HEK293 (cell line): ENCODE results near the gene SEMA3F.

Experiments used
- CTCF ChIA-PET: fragments of 350-600 bp; formaldehyde crosslinking; extraction: SDS; loops from one replicate; lab custom pipeline; 2021; ENCODE audit warnings: antibody characterized with exemption; lab: Yijun Ruan, JAX
- POLR2A ChIA-PET: fragments of 300-600 bp; formaldehyde crosslinking; extraction: SDS; loops from one replicate; lab custom pipeline; 2020; ENCODE audit warnings: antibody characterized with exemption, inconsistent platforms; lab: Yijun Ruan, JAX
- H3K27ac ChIP-seq: fragments of 200-500 bp; sonication (Bioruptor generic); 2 replicates; pipeline ENCODE4 v1.5.1; 2014; ENCODE audit warnings: low read depth, low read length, control low read depth, inconsistent platforms; ENCODE audit errors: extremely low read depth
- H3K36me3 ChIP-seq, 2 experiments: fragments of 200-500 bp in 1 of 2; sonication (Bioruptor generic) in 1 of 2; 1 replicate in 1 of 2; 2 replicates in 1 of 2; pipeline ENCODE4 v1.5.1; 2014 to 2017; ENCODE audit warnings: inconsistent platforms in 2 of 2, low read length in 2 of 2; ENCODE audit not compliant: control insufficient read depth in 2 of 2, insufficient read depth in 1 of 2
- H3K4me1 ChIP-seq: fragments of 200-500 bp; sonication (Bioruptor generic); 2 replicates; pipeline ENCODE4 v1.5.1; 2014; ENCODE audit warnings: mild to moderate bottlenecking, low read length, inconsistent platforms; ENCODE audit not compliant: control insufficient read depth, insufficient read depth
- H3K4me3 ChIP-seq: 2 replicates; pipeline ENCODE4 v1.5.1; 2011; ENCODE audit warnings: low read depth, mild to moderate bottlenecking, control low read depth, low read length, moderate library complexity
- H3K9me3 ChIP-seq: fragments of 200-500 bp; sonication (Bioruptor generic); 2 replicates; pipeline ENCODE4 v1.5.1; 2014; ENCODE audit warnings: low read depth, low read length, inconsistent platforms; ENCODE audit not compliant: control insufficient read depth, insufficient read depth
- PRDM1 ChIP-seq: fragments of 450-650 bp; formaldehyde crosslinking; IDR thresholded peaks from 2 replicates; pipeline ENCODE4; 2016; ENCODE audit warnings: missing biosample characterization, missing genetic modification characterization
- PRDM10 ChIP-seq: fragments of 450-650 bp; formaldehyde crosslinking; IDR thresholded peaks from 2 replicates; pipeline ENCODE4 v1.5.1; 2016; ENCODE audit warnings: missing biosample characterization, missing genetic modification characterization
- SCRT2 ChIP-seq: fragments of 450-650 bp; formaldehyde crosslinking; IDR thresholded peaks from 2 replicates; pipeline ENCODE4 v1.5.1; 2016; ENCODE audit warnings: missing biosample characterization, missing genetic modification characterization
- ZIC2 ChIP-seq: fragments of 450-650 bp; formaldehyde crosslinking; IDR thresholded peaks from 2 replicates; pipeline ENCODE4 v1.5.1; 2016; ENCODE audit warnings: missing biosample characterization, missing genetic modification characterization
- ZNF174 ChIP-seq: fragments of 450-650 bp; formaldehyde crosslinking; IDR thresholded peaks from 2 replicates; pipeline ENCODE4 v1.5.0; 2017; ENCODE audit warnings: missing biosample characterization, mild to moderate bottlenecking, missing genetic modification characterization
- ZNF394 ChIP-seq: fragments of 450-650 bp; formaldehyde crosslinking; IDR thresholded peaks from 2 replicates; pipeline ENCODE4 v1.5.1; 2016; ENCODE audit warnings: missing biosample characterization, missing genetic modification characterization, mild to moderate bottlenecking, moderate library complexity, borderline replicate concordance
- ZNF510 ChIP-seq: fragments of 450-650 bp; formaldehyde crosslinking; IDR thresholded peaks from 2 replicates; pipeline ENCODE4 v1.5.1; 2018; ENCODE audit warnings: mild to moderate bottlenecking, missing genetic modification characterization, missing biosample characterization; ENCODE audit not compliant: insufficient replicate concordance
- ZNF513 ChIP-seq: fragments of 450-650 bp; IDR thresholded peaks from 2 replicates; pipeline ENCODE4 v1.5.1; 2018; ENCODE audit warnings: missing biosample characterization, missing genetic modification characterization
- ZNF626 ChIP-seq: fragments of 450-650 bp; sonication (Bioruptor Pico); formaldehyde crosslinking; IDR thresholded peaks from 2 replicates; pipeline ENCODE4 v1.5.1; 2018; ENCODE audit warnings: missing biosample characterization, missing genetic modification characterization, inconsistent platforms
- ZSCAN18 ChIP-seq: fragments of 450-650 bp; formaldehyde crosslinking; IDR thresholded peaks from 2 replicates; pipeline ENCODE4 v1.5.1; 2016; ENCODE audit warnings: missing biosample characterization, missing genetic modification characterization
- TF ChIP-seq, protein P1 (sequence below): fragments of 450-650 bp; formaldehyde crosslinking; IDR thresholded peaks from 2 replicates; pipeline ENCODE4 v1.5.1; 2017; ENCODE audit warnings: missing biosample characterization, missing genetic modification characterization
- TF ChIP-seq, protein P2 (sequence below): sonication (generic); formaldehyde crosslinking; IDR thresholded peaks from 2 replicates; pipeline ENCODE4 v1.8.1; 2022; ENCODE audit warnings: mild to moderate bottlenecking, moderate library complexity, missing genetic modification reagents
- TF ChIP-seq, protein P3 (sequence below): fragments of 450-650 bp; formaldehyde crosslinking; IDR thresholded peaks from 2 replicates; pipeline ENCODE4 v1.5.1; 2016; ENCODE audit warnings: missing biosample characterization, missing genetic modification characterization

The SEMA3F gene

GRCh38 chr3:50174947-50175524, 19.9 kb downstream of the SEMA3F start:
- TF ChIP-seq ZNF174 (tag by site-specific recombination) (no peak), ZNF513 (no peak), ZIC2 (tag by site-specific recombination) (peak; percentile 16; the same call in 1 of the 2 replicates)
- CTCF ChIA-PET, result interaction anchor here (0.7 kb wide), 1 partner anchor 125 kb away, joined by 3 read pairs; no protein-coding TSS in a partner anchor
- no peak overlapping the region for H3K4me3 ChIP-seq
- H3K36me3 ChIP-seq, result peaks cover 0 to 38% of the 10 kb centered on the region in 2 experiments; a peak in 1 of 3 replicates
- H3K9me3 ChIP-seq, result no peaks in the 10 kb centered on the region
- H3K4me1 ChIP-seq, result no peaks in the 10 kb centered on the region
- no peak overlapping the region for H3K27ac ChIP-seq
- POLR2A ChIA-PET, result interaction anchor here (0.6 kb wide), 1 partner anchor 40 kb away, joined by 5 read pairs; no protein-coding TSS in a partner anchor

DNA sequence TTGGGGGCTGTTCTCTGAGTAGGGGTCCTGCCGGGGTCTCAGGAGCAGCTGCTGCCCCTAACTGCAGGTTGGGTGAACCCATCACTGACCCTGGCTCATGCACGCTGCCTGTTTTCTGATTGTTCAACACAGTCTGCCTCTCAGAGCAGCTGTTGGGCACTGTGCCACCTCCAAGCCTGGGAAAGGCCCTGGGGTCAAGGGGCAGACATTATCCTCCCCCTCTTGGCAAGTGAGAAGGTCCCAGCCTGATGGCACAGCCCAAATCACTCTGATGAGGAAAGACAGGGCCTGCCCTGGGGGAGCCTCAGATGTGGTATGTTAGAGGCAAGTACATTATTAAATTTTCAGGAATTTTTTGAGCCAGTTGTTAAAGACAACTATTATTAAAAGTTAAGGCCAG, 22.2 kb downstream of the SEMA3F start:
- TF ChIP-seq, protein P1, sequence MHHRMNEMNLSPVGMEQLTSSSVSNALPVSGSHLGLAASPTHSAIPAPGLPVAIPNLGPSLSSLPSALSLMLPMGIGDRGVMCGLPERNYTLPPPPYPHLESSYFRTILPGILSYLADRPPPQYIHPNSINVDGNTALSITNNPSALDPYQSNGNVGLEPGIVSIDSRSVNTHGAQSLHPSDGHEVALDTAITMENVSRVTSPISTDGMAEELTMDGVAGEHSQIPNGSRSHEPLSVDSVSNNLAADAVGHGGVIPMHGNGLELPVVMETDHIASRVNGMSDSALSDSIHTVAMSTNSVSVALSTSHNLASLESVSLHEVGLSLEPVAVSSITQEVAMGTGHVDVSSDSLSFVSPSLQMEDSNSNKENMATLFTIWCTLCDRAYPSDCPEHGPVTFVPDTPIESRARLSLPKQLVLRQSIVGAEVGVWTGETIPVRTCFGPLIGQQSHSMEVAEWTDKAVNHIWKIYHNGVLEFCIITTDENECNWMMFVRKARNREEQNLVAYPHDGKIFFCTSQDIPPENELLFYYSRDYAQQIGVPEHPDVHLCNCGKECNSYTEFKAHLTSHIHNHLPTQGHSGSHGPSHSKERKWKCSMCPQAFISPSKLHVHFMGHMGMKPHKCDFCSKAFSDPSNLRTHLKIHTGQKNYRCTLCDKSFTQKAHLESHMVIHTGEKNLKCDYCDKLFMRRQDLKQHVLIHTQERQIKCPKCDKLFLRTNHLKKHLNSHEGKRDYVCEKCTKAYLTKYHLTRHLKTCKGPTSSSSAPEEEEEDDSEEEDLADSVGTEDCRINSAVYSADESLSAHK, result no peak
- TF ChIP-seq ZNF626 (no peak), PRDM10 (peak; percentile 59; the same call in 1 of the 2 replicates)
- TF ChIP-seq, all 188 proteins: peak for 1
- Histone ChIP-seq H3K4me1 (no peaks in the 10 kb centered on the region), H3K27ac (no peak overlapping the region), H3K36me3 (peaks cover 0 to 45% of the 10 kb centered on the region in 2 experiments; a peak in 1 of 3 replicates), H3K4me3 (no peak overlapping the region), H3K9me3 (no peaks in the 10 kb centered on the region)
- ChIA-PET CTCF (interaction anchor here (3.8 kb wide), 1 partner anchor 12 kb away, joined by 18 read pairs; no protein-coding TSS in a partner anchor), POLR2A (no interaction called here)

GRCh38 chr3:50179710-50180109, 24.6 kb downstream of the SEMA3F start:
- peaks cover 0 to 51% of the 10 kb centered on the region in 2 experiments; a peak in 1 of 3 replicates for H3K36me3 ChIP-seq
- no peaks in the 10 kb centered on the region for H3K9me3 ChIP-seq
- no peak overlapping the region for H3K4me3 ChIP-seq
- H3K4me1 ChIP-seq, result no peaks in the 10 kb centered on the region
- ChIA-PET POLR2A (no interaction called here), CTCF (interaction anchor here (0.9 to 3.8 kb wide), 5 partner anchors 9 to 59 kb away, joined by 3 to 18 read pairs (median 3); partner anchors contain the start of gene GNAT1)
- H3K27ac ChIP-seq, result no peak overlapping the region
- no peak for TF ChIP-seq ZSCAN18 (tag by site-specific recombination)
- peak; percentile 83; the same call in 1 of the 2 replicates for TF ChIP-seq ZNF394 (tag by site-specific recombination)
- TF ChIP-seq, protein P2, sequence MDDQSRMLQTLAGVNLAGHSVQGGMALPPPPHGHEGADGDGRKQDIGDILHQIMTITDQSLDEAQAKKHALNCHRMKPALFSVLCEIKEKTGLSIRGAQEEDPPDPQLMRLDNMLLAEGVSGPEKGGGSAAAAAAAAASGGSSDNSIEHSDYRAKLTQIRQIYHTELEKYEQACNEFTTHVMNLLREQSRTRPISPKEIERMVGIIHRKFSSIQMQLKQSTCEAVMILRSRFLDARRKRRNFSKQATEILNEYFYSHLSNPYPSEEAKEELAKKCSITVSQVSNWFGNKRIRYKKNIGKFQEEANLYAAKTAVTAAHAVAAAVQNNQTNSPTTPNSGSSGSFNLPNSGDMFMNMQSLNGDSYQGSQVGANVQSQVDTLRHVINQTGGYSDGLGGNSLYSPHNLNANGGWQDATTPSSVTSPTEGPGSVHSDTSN, result no peak
- no peak for TF ChIP-seq SCRT2 (tag by site-specific recombination)
- TF ChIP-seq ZNF510 (tag by site-specific recombination), result no peak
- TF ChIP-seq, protein P1, result no peak
- TF ChIP-seq, protein P3, sequence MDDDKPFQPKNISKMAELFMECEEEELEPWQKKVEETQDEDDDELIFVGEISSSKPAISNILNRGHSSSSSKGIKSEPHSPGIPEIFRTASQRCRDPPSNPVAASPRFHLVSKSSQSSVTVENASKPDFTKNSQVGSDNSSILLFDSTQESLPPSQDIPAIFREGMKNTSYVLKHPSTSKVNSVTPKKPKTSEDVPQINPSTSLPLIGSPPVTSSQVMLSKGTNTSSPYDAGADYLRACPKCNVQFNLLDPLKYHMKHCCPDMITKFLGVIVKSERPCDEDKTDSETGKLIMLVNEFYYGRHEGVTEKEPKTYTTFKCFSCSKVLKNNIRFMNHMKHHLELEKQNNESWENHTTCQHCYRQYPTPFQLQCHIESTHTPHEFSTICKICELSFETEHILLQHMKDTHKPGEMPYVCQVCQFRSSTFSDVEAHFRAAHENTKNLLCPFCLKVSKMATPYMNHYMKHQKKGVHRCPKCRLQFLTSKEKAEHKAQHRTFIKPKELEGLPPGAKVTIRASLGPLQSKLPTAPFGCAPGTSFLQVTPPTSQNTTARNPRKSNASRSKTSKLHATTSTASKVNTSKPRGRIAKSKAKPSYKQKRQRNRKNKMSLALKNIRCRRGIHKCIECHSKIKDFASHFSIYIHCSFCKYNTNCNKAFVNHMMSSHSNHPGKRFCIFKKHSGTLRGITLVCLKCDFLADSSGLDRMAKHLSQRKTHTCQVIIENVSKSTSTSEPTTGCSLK (tag by site-specific recombination), result no peak
- peak; percentile 79 for TF ChIP-seq PRDM1 (tag by site-specific recombination)
